K562 (cell line): ENCODE results near the gene OR2A12. TPM values are rescaled to one million over a fixed set of nuclear protein-coding genes. Genes with fewer than 3 reads are reported as not detected.

Experiments
- ATAC-seq: fragments of 200-7000 bp; cut with Tn5 transposase; 3 replicates; pipeline ENCODE4 v1.9.1; 2020; ENCODE audit warnings: moderate library complexity
- BruUV-seq: library from RNA; stranded (reverse); fragments of 400-500 nt; replicated peaks from 2 replicates; lab custom pipeline; 2021; lab: Mats Ljungman, UMichigan
- CTCF ChIA-PET: fragments of 300-600 bp; formaldehyde crosslinking; extraction: SDS; loops from one replicate; lab custom pipeline; 2021; ENCODE audit warnings: low intra/inter-chr PET ratio; lab: Yijun Ruan, JAX
- POLR2A ChIA-PET: fragments of 300-600, 350-650 bp; sonication (Branson Sonifier 250); formaldehyde crosslinking; extraction: SDS; loops from one replicate; lab custom pipeline; 2021; ENCODE audit warnings: antibody characterized with exemption, inconsistent platforms; lab: Yijun Ruan, JAX
- DNase-seq, 4 experiments: peaks; one replicate each; pipeline versions ENCODE4 v3.0.0 to v3.0.0-alpha.2; 2011 to 2018; ENCODE audit warnings: low spot score in 3 of 4, mixed read lengths in 3 of 4; ENCODE audit errors: extremely low read depth in 1 of 4
- FAIRE-seq: peaks from 2 replicates; lab custom pipeline; 2011; peaks lifted over from hg19 to GRCh38; lab: Jason Lieb, UNC
- H2AFZ ChIP-seq: 2 replicates; pipeline ENCODE4 v1.6.0; 2011; ENCODE audit warnings: low read depth, low read length, control low read depth, inconsistent platforms
- H3K27ac ChIP-seq: fragments of 200-600 bp; 3 replicates; pipeline ENCODE4 v1.8.0; 2011; ENCODE audit warnings: low read depth, mild to moderate bottlenecking, control low read depth, inconsistent platforms, low read length, moderate library complexity, mixed read lengths; ENCODE audit errors: extremely low read depth
- H3K27me3 ChIP-seq, 2 experiments: fragments of 300-600 bp in 1 of 2; 2 replicates in 1 of 2; 3 replicates in 1 of 2; pipeline versions ENCODE4 v1.6.0 to v1.8.0; 2011; ENCODE audit warnings: inconsistent platforms in 2 of 2, low read length in 2 of 2, mild to moderate bottlenecking in 1 of 2, mixed read lengths in 1 of 2, moderate library complexity in 1 of 2; ENCODE audit not compliant: control insufficient read depth in 2 of 2, insufficient read depth in 2 of 2
- H3K36me3 ChIP-seq: fragments of 300-600 bp; 3 replicates; pipeline ENCODE4 v1.8.0; 2011; ENCODE audit warnings: mild to moderate bottlenecking, low read length, inconsistent platforms; ENCODE audit not compliant: control insufficient read depth, insufficient read depth
- H3K4me1 ChIP-seq, 2 experiments: fragments of 200-600 bp in 1 of 2; replicated peaks in 1 of 2; 2 replicates in 1 of 2; 3 replicates in 1 of 2; pipeline versions ENCODE4 v1.5.1 to v1.8.0; 2011; ENCODE audit warnings: inconsistent platforms in 2 of 2, low read length in 2 of 2, mild to moderate bottlenecking in 1 of 2, mixed read lengths in 1 of 2, moderate library complexity in 1 of 2; ENCODE audit not compliant: control insufficient read depth in 2 of 2, insufficient read depth in 2 of 2
- H3K4me2 ChIP-seq: 2 replicates; pipeline ENCODE4 v1.6.1; 2011; ENCODE audit warnings: low read length, control low read depth, inconsistent platforms, mixed read lengths; ENCODE audit not compliant: insufficient read depth
- H3K4me3 ChIP-seq: fragments of 200-600 bp; sonication (generic), shearing (Covaris generic); 2 replicates; pipeline ENCODE4 v1.5.1; 2016; ENCODE audit warnings: control low read depth, inconsistent platforms
- H3K79me2 ChIP-seq: fragments of 200-600 bp; 3 replicates; pipeline ENCODE4 v1.8.0; 2011; ENCODE audit warnings: low read length, inconsistent platforms; ENCODE audit not compliant: control insufficient read depth, insufficient read depth
- H3K9ac ChIP-seq, 2 experiments: 2 replicates each; pipeline versions ENCODE4 v1.6.0 to v1.6.1; 2011; ENCODE audit warnings: low read depth in 2 of 2, low read length in 2 of 2, control low read depth in 1 of 2, inconsistent platforms in 1 of 2, mild to moderate bottlenecking in 1 of 2, mixed read lengths in 1 of 2; ENCODE audit not compliant: insufficient read depth in 1 of 2
- H3K9me1 ChIP-seq: one replicate; pipeline ENCODE4 v1.6.0; 2011; ENCODE audit warnings: inconsistent platforms, mild to moderate bottlenecking, low read length, moderate library complexity; ENCODE audit not compliant: control insufficient read depth, insufficient read depth
- H3K9me3 ChIP-seq: replicated peaks from 2 replicates; pipeline ENCODE4 v1.5.1; 2011; ENCODE audit warnings: low read depth, low read length, inconsistent platforms; ENCODE audit not compliant: control insufficient read depth, insufficient read depth
- H4K20me1 ChIP-seq: replicated peaks from 2 replicates; pipeline ENCODE4 v1.6.1; 2011; ENCODE audit warnings: low read length, inconsistent platforms, mixed read lengths; ENCODE audit not compliant: control insufficient read depth, insufficient read depth
- CBX3 ChIP-seq, 2 experiments: IDR thresholded peaks; 1 replicate in 1 of 2; 2 replicates in 1 of 2; pipeline ENCODE4 v1.6.1; 2012; ENCODE audit warnings: inconsistent platforms in 2 of 2, low read length in 2 of 2, borderline replicate concordance in 1 of 2, control low read depth in 1 of 2
- CBX5 ChIP-seq: IDR thresholded peaks from 2 replicates; pipeline ENCODE4 v1.6.1; 2014; ENCODE audit warnings: low read depth, borderline replicate concordance
- E2F6 ChIP-seq, 2 experiments: IDR thresholded peaks; 2 replicates each; pipeline ENCODE4 v1.6.1; 2011; ENCODE audit warnings: borderline replicate concordance in 1 of 2, control low read depth in 1 of 2, low read depth in 1 of 2, low read length in 1 of 2, mild to moderate bottlenecking in 1 of 2, mixed read lengths in 1 of 2, moderate library complexity in 1 of 2; ENCODE audit not compliant: insufficient read depth in 1 of 2, insufficient read length in 1 of 2, poor library complexity in 1 of 2, severe bottlenecking in 1 of 2; ENCODE audit errors: extremely low read depth in 1 of 2
- ELF4 ChIP-seq: fragments of 450-650 bp; formaldehyde crosslinking; IDR thresholded peaks from 2 replicates; pipeline ENCODE4 v1.4.0; 2022; ENCODE audit warnings: missing genetic modification characterization
- ESRRA ChIP-seq: fragments of 450-650 bp; IDR thresholded peaks from 2 replicates; pipeline ENCODE4 v1.6.1; 2014; ENCODE audit warnings: low read depth, mild to moderate bottlenecking, moderate library complexity, borderline replicate concordance
- MITF ChIP-seq: IDR thresholded peaks from 2 replicates; pipeline ENCODE4 v1.6.1; 2014; ENCODE audit warnings: antibody characterized with exemption
- SNAPC5 ChIP-seq: fragments of 250-450 bp; sonication (Bioruptor Pico); IDR thresholded peaks from 2 replicates; pipeline ENCODE4 v1.8.0; 2021; ENCODE audit warnings: moderate library complexity, mild to moderate bottlenecking, inconsistent platforms
- TRIM28 ChIP-seq: fragments of 450-650 bp; IDR thresholded peaks from 2 replicates; pipeline ENCODE4 v1.6.1; 2017
- ZNF12 ChIP-seq: sonication (generic); formaldehyde crosslinking; IDR thresholded peaks from 2 replicates; pipeline ENCODE4 v1.4.0; 2020; ENCODE audit warnings: mild to moderate bottlenecking, missing genetic modification reagents
- ZNF217 ChIP-seq: sonication (generic); formaldehyde crosslinking; IDR thresholded peaks from 2 replicates; pipeline ENCODE4 v1.8.0; 2022; ENCODE audit warnings: mild to moderate bottlenecking, missing genetic modification reagents
- ZNF668 ChIP-seq: fragments of 250-450 bp; sonication (Bioruptor Pico); IDR thresholded peaks from 2 replicates; pipeline ENCODE4 v1.8.0; 2022; ENCODE audit warnings: mild to moderate bottlenecking, inconsistent platforms
- ZNF717 ChIP-seq: fragments of 250-450 bp; sonication (Bioruptor Pico); IDR thresholded peaks from 2 replicates; pipeline ENCODE4 v1.5.0; 2021
- ZNF830 ChIP-seq: fragments of 250-450 bp; sonication (Bioruptor Pico); IDR thresholded peaks from 2 replicates; pipeline ENCODE4 v1.5.0; 2021; ENCODE audit warnings: mild to moderate bottlenecking
- WGBS: fragments of 100-300 bp; shearing (Covaris generic); methylation state at CpG from one replicate; pipeline ENCODE4 v1.1.6; 2016; ENCODE audit warnings: low coverage, mixed read lengths; ENCODE audit not compliant: insufficient coverage; ENCODE audit errors: missing lambda C conversion rate; 5-methylcytosine and 5-hydroxymethylcytosine counted together
- in situ Hi-C: fragments of 300-500 bp; cut with MboI; formaldehyde crosslinking; loops from 4 replicates; pipeline ENCODE4 v1.15.0; 2018; ENCODE audit warnings: inconsistent platforms, mixed read lengths
- intact Hi-C: fragments of 100-400 bp; cut with micrococcal nuclease; formaldehyde crosslinking; loops from 2 replicates; pipeline ENCODE4 v1.14.2; 2022
- polyA plus RNA-seq, 8 experiments: library from polyadenylated mRNA; depleted of rRNA in 4 of 8; stranded (reverse) in 5 of 8; unstranded in 3 of 8; fragments of >200 nt; fragmentation: Nextera tagmentation in 2 of 8; fragmentation: Illumina TruSeq in 1 of 8; extraction: Ambion mirVana in 2 of 8; extraction: Trizol in 1 of 8; gene quantifications; 2 replicates each; pipeline versions ENCODE4 v1.2.1 to v1.2.3, GENCODE V29; 2011 to 2014; ENCODE audit warnings: inconsistent platforms in 1 of 8, missing spikeins in 1 of 8
- total RNA-seq, 7 experiments: library from RNA; depleted of rRNA in 6 of 7; stranded (reverse); fragments of >200 nt in 6 of 7; fragmentation: Illumina TruSeq in 2 of 7; extraction: Trizol in 2 of 7; gene quantifications; 2 replicates each; pipeline versions ENCODE4 v1.2.1 to v1.2.3, GENCODE V29; 2011 to 2021; ENCODE audit warnings: low replicate concordance in 1 of 7

Gene OR2A12
- total and polyA plus RNA-seq, 9 of the 15 experiments (the other 6 are each of a cell fraction or from before 2014, with no cell fraction given), result not detected

GRCh38 chr7:144144426-144144825, 58.3 kb downstream of the OR2A12 start:
- no peak overlapping the region for H3K4me2 ChIP-seq
- H3K79me2 ChIP-seq, result no peaks in the 10 kb centered on the region
- H3K4me3 ChIP-seq, result no peak overlapping the region
- no peak overlapping the region for H3K9ac ChIP-seq
- no peak overlapping the region for H2AFZ ChIP-seq
- ATAC-seq (no peak), DNase-seq (no peak), FAIRE-seq (no peak)
- no peaks in the 10 kb centered on the region for H3K27me3 ChIP-seq
- in situ Hi-C loops, result no loop called here
- ChIA-PET CTCF (no interaction called here), POLR2A (no interaction called here)
- H3K27ac ChIP-seq, result no peak overlapping the region
- BruUV-seq, result no TSS peak
- 2% methylated on average over 3 of the region's 3 CpGs for WGBS
- H3K36me3 ChIP-seq, result no peaks in the 10 kb centered on the region
- no peak for TF ChIP-seq ZNF830 (CRISPR knock-in tag)
- TF ChIP-seq ESRRA, result no peak
- TF ChIP-seq MITF, result no peak
- H4K20me1 ChIP-seq, result no peaks in the 10 kb centered on the region
- intact Hi-C loops, result no loop called here
- H3K9me1 ChIP-seq, result no peaks in the 10 kb centered on the region
- no peaks in the 10 kb centered on the region for H3K4me1 ChIP-seq
- H3K9me3 ChIP-seq, result no peaks in the 10 kb centered on the region; the same call in 1 of the 2 replicates

GRCh38 chr7:144148224-144148827, 62.2 kb downstream of the OR2A12 start:
- DNase-seq (no peak), FAIRE-seq (no peak), ATAC-seq (no peak)
- intact Hi-C loops (no loop called here), in situ Hi-C loops (no loop called here)
- no peaks in the 10 kb centered on the region for H3K9me1 ChIP-seq
- WGBS, result 0% methylated on average over 2 of the region's 2 CpGs
- no peaks in the 10 kb centered on the region for H3K36me3 ChIP-seq
- CTCF ChIA-PET, result no interaction called here
- POLR2A ChIA-PET, result no interaction called here
- no peaks in the 10 kb centered on the region for H3K4me1 ChIP-seq
- H3K9me3 ChIP-seq, result peaks cover 1% of the 10 kb centered on the region; the same call in 1 of the 2 replicates
- TF ChIP-seq E2F6 (IDR thresholded peaks at IDR 0.05; ENCODE audit: borderline replicate concordance in 1 of 2, extremely low read depth in 1 of 2, insufficient read depth in 1 of 2, insufficient read length in 1 of 2, low read depth in 1 of 2, low read length in 1 of 2, poor library complexity in 1 of 2, severe bottlenecking in 1 of 2), result no peak
- no peak for TF ChIP-seq ZNF12 (CRISPR knock-in tag)
- peak; percentile 68; the same call in 1 of the 2 replicates for TF ChIP-seq CBX5
- no peak for TF ChIP-seq ZNF668 (CRISPR knock-in tag)
- no peak for TF ChIP-seq ZNF217 (CRISPR knock-in tag)
- peak; percentile 91 for TF ChIP-seq TRIM28
- no peak for TF ChIP-seq ZNF717 (CRISPR knock-in tag)
- TF ChIP-seq SNAPC5 (CRISPR knock-in tag), result no peak
- no peak for TF ChIP-seq ELF4 (CRISPR knock-in tag)
- peak in 1 of 2 experiments; percentile 78; a peak in 2 of 3 replicates for TF ChIP-seq CBX3 (IDR thresholded peaks at IDR 0.05; ENCODE audit: borderline replicate concordance in 1 of 2, low read length in 2 of 2)
- H2AFZ ChIP-seq, result no peak overlapping the region
- H4K20me1 ChIP-seq, result no peaks in the 10 kb centered on the region
- no peaks in the 10 kb centered on the region for H3K27me3 ChIP-seq
- no peak overlapping the region for H3K4me3 ChIP-seq
- H3K79me2 ChIP-seq, result no peaks in the 10 kb centered on the region
- no peak overlapping the region for H3K9ac ChIP-seq
- H3K27ac ChIP-seq, result no peak overlapping the region
- BruUV-seq, result no TSS peak
- H3K4me2 ChIP-seq, result no peak overlapping the region
